Cortex of kidney (tissue), 1 donor: Measurements from ENCODE around the gene ATP6V1C2.

Experiments used
- DNase-seq: peaks from one replicate; lab custom pipeline; 2025; lab: John Stamatoyannopoulos, UW

ATP6V1C2 gene

DNA sequence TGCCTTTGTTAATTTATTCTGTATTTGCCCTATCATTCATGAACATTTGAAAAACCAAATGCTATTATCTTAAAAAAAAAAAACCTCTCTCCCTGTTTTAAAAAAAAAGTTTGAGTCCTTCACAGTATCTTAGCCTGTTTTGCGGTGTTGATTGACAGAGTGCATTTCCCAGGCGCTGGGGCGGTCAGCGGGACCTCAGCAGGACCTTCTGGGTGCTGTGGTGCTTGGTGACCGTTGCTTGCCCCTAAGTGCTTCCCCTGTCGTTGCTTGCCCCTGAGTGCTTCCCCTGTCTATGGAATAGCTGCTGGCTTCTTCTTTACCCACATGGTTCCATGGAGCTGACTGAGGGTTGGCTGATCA lies 12.1 kb downstream of the ATP6V1C2 start:
- no peak for DNase-seq

DNA sequence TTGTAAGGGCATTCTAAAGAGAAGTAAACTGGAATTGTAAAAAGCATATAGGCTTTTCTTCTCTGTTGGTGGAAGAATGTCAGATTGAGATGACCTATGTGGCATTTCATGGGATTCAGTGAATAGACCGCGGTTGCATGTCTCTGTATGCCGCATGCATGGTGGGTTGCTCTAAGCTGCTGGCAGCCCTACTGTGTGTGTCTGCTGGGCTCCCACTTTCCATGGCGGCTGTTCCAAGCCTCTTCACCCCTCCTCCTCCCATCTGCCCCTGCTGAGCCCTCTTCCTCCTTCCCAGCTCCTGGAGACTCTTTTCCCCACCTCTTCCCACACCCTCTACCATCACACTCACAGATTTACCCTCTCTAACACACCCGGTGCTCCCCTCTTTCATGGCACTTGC lies 12.6 kb downstream of the ATP6V1C2 start:
- DNase-seq: no peak

DNA sequence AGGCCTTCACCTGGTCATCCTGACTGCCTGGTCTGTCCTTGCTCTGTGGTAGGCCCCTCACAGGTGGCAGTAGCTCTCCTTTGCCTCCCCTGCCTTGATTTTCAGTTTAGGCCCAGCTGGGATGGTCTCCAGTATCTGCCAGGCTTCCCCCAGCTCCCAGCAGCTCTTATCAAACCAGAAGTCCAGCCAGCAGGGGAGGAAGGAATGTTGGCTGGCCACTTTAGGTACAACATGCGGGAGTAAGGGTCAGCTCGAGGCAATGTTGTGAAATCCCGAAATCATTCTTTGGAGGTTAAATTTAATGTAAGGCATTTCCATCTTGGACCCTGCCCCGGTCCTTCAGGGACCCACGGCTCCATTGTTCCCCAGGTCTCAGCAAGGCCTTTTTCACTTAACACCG lies 16.8 kb downstream of the ATP6V1C2 start:
- DNase-seq: no peak

DNA sequence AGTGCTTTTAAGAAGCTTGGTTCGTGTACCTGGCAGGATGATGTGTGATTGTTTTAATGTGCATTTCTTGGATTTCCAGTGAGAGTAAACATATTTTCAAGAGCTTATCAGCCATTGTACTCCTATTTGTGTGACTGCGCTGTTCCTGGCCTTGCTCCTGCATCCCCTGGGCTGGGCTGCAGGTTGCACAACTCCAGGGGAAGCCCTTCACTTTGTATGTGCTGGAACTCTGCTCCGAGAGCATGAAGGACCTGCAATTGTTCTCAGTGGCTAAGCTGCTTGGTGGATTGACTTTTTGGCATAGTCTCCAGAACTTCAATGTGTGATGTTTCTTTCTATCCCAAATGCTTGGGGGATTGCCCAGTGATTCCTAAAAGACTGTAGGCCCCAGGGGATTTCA lies 18.8 kb downstream of the ATP6V1C2 start:
- DNase-seq: no peak

DNA sequence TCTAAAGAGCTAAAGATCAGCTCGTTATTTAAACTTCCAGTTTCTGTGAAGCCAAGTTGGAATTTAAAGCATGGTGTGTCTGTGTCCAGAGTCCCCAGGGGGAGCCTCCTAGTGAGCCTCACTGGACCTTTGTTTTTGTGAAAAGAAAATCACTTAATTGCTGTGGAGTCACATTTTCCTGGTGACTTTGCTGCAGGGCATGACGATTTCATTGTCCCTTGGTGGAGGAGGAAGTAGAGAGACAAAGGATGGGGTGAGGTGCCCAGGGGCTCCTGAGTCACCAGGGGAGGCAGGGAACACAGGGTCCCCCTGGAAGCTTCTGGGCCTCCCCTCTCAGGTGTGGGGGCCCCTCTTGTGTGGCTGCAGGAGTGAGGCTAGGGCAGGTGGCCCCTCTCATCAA lies 19.7 kb downstream of the ATP6V1C2 start:
- no peak for DNase-seq

DNA sequence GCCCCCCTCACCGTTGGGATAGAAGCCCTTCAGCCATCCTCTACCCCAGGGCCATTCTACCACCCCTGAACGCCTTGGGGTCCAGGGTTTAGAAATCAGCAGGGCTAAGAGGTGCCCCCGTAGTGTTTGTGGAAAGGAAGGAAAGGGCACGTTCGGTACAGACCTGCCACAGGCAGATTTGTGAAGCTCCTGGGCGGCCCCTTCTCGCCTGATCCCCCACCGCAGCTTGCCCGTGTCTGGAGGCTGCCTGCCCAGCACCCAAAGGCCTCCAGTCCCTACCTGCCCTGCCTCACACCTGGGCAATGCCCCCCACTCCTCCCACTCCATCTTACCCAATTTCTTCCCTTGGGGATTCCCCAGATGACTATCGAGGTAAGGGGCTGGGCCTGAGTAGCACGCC lies 21.2 kb downstream of the ATP6V1C2 start:
- no peak for DNase-seq

DNA sequence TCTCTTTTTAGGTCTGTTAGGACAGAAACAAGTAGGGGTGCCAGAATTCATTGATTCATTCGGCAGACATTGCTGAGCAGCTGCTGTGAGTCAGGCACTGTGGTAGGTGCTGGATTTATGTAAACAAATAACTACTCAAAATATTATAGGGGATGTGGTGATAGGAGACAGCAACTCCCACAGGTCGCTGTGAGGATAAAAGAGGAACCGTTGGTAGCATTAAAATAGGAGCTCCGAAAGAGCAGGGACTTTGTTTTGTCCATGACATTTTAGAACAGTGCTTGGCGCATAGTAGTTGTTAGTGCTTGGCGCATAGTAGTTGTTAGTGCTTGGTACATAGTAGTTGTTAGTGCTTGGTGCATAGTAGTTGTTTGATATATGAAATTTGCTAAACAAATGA lies 29.2 kb downstream of the ATP6V1C2 start:
- DNase-seq: no peak

DNA sequence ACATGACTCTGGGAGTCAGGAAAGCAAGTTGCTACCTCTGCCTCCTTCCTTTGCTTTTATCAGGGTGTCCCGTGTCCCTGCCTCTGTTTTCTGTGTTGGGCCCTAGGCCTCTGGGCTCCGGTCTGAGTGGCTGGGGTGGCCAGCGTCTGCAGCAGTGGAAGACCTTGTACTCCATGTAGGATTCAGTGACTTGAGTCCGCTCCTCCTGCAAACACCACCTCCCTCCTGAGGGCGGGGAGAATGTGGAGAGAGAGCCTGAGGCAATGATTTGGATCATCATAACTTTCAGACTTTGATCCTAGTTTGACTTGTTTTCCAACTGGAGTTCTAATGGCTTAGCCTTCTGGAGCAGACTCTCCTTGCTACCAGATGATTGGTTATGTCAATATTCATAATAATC lies 30.8 kb downstream of the ATP6V1C2 start:
- DNase-seq: no peak

DNA sequence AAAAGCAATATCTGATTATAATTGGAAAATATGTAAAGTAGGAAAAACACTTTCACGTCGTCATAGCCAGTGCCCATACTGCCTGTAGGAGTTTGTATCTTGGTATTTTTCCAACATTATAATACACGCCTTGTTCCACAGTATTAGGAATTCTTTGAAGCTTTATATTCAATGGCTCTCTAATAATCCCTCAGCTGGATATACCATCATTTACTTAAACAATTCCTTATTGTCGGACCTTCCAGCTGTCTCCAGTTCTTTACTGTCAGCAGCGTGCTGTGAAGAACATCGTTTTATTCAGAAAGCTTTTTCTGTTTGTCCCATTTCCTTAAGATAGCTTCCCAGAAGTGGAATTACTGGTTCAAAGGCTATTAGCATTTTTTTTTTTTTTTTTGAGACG lies 31.7 kb downstream of the ATP6V1C2 start:
- DNase-seq: no peak

DNA sequence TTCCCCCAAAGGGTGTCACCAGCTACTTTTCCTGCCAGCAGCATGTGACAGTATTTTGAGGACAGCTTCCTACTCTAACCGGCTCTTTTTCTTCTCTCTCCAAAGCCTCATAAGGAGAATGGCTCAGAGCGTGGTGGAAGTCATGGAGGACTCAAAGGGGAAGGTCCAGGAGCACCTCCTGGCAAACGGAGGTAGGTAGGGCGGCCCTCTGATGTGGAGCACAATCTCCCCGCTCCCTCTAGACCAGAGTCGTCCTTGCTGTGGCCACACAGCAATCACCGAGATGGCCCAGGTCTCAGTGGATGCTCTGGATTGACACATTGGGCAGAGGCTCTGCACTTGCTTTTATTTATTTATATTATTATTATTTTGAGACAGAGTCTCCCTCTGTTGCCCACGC lies 32.4 kb downstream of the ATP6V1C2 start:
- DNase-seq: no peak

DNA sequence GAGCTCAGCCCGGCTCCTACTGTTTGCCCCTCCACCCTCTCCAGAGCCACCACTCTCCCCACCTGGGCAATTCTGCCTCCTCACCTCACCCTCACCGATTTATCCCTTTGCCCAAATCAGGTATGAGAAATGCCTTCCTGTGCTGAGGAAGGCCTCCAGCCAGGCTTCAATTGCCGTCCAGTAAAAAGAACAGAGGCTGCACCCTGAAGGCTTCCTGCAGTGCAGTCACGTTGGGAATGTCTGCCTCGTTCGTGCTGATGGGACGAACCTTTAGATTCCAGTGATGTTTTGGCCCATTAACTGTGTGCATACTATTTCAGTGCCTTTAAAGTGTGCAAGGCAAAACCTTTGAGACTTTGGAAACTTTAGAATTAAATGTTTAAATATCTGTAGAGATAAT lies 34.2 kb downstream of the ATP6V1C2 start:
- no peak for DNase-seq

DNA sequence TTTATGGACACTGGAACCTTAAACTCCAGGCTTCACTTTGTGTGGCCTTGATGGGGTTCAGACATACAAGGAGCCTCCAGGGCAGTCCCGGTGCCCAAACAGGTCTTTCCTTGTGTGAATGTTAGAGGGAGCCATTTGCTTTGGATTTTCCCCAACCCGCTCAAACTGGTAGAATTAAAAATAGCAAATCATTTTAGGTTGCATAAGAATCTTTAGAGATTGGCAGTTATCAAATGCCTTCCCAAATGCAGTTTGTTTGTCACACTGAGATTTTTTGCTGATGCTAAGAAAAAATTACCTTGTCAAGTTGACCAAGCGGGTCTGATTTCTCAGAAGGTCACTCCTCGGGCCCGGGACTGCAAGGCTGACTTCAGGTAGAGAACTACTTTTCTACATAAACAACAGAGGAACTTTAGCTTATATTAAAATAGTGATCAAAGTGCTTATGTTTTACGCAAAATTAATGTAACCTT lies 36.4 kb downstream of the ATP6V1C2 start:
- no peak for DNase-seq

DNA sequence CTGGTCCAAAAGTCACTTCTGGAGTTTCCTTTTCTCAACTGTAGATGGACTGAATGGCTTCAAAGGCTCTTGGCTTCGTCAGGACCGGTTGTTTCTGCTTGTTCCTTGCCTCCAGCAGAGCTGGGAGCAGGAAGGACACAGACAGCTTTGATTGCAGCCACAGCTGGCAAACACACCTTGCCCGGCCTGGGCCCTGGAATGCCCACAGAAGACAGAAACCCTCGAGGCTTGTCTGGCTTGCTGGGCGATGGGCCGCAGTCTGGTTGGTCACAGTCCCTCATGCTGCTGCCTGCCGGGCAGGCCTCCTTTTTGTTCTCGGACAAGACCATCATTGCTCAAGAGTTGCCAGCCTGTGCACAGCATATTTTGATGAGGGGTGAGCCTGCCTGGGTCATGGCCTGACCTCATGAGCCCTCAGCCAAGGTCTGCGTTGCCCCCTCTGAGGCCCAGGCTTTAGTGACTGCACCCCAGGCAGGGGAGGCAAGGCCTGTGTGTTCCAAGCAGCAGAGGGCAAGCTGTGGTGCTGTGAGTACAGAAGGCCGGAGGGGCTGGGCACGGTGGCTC lies 37.8 kb downstream of the ATP6V1C2 start:
- DNase-seq: no peak

DNA sequence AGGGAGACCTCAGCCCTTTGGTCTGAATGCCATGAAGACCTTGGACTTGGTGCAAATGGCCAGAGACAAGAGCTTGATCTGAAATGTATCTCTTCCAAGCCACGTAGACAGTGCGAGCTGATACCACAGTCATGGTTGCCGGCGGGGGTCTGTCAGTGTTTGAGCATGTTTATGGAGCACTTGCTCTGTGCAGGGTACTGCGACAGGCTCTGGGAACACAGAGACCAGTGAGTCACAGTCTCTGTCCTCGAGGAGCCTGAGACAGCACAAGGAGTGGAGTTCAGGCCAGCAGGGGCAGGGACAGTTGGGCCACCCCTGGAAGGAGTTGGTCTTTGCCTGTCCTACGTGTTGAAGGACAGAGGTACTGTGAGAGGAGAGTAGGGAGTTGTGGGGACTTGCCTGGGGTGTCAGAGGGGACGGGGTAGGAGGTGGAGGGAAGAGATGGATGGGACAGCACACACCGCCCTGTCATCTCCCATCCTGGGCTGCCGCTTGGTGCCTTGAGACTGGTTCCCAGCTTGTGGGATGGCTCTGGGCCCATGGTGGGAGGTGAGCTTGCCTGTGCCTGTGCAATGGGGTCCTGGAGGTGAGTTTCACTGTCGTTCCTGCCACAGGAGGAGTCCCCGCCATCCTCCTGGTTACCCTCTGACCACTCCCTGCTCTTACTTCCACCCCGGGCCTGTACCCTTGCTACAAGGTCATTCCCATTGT lies 39.5 kb downstream of the ATP6V1C2 start:
- no peak for DNase-seq

DNA sequence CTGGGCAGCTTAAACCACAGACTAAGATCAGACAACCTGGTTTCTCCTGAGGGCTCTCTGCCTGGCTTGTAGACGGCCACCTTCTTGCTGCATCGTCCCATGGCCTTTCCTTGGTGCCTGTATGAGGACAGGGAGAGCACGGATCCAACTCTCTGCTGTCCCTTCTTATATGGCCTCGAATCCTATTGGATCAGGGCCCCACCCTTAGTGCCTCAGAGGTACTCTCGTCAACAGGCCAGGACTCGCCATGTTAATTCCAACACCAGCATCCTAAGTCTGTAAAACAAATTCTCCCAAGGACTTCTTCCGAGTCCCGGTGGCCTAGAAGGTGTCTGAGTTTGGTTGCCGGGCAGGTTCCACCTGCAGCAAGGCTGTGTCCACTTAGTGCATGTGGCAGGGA lies 40.2 kb downstream of the ATP6V1C2 start:
- no peak for DNase-seq

DNA sequence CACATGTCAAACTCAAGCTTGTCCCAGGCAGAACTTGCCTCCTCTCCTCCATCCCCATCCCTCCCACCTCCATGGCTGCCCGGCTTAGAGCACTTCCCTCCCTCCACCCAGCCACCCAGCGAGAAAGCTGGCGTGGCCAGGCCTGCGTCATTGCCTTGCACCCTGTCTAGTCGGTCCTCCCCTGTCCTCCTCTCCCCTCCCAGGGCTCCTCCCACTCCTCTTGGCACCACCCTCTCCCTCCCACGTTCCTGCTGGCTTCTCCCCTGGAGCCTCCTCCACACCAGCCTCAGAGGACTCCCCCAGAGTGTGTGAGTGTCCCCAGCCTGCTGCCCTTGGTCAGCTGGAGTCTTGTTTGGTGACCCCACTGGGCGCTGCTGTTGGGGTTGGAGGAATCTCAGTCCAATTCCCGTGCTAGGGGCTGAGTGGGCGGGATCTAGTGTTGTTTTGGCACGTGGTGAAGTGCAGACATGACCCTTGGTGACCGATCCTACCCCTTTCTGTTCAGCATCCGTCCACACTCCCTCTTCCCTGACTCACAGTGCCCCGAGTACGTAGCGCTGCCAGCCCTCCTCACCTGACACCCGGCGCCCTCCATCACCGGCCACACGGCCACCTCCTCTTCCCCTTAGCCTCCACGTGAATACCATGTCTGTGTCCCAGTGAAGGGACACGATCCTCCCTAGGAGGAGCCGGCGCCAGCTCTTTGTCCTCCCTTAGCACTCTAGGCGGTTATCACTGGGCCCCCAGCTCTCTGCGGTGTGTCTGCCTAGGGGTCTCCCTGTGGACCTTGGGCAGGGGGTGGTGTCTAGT lies 41.4 kb downstream of the ATP6V1C2 start:
- DNase-seq: no peak

DNA sequence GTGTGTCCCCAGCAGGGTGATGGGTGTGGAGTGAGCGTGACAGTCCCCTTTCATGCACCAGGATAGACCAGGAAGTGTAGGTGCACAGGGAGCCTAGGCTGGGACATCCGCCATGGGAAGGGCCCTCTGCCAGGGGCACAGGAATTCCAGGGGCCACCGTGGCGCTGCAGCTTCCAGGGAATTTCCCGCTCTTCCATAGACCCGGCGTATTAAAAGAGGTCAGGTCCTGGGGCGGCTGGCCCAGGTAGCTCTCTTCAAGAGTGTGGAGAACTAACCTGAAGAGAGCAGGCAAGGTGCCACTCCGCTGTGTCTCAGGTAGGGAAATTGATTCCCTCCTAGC lies 42.0 kb downstream of the ATP6V1C2 start:
- no peak for DNase-seq

DNA sequence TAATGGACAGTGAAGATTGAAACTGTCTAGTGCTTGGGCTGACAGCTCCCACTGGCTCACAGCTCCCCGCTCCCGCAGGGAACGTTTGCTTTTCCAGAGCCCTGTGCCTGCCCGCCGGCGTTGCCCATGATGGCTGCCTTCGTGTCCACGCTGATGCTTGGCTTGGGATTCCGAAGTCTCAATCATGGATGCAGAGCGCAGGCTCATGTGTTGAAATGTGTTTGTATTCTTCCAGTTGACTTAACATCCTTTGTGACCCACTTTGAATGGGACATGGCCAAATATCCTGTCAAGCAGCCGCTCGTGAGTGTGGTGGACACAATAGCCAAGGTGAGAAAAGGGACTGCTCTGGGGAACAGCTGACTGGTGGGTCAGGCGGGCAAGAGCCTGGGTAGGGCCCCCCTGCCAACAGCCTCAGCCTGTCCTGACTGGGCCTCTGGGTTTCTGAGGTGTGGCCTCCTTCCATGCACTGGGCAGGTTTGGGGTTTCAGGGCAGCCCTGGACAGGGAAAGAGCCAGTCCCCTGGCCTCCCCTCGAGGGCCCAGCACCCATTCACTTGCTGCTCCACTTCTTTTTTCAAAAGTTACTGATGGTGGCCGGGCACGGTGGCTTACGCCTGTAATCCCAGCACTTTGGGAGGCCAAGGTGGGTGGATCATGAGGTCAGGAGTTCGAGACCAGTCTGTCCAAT lies 42.8 kb downstream of the ATP6V1C2 start:
- DNase-seq: no peak

DNA sequence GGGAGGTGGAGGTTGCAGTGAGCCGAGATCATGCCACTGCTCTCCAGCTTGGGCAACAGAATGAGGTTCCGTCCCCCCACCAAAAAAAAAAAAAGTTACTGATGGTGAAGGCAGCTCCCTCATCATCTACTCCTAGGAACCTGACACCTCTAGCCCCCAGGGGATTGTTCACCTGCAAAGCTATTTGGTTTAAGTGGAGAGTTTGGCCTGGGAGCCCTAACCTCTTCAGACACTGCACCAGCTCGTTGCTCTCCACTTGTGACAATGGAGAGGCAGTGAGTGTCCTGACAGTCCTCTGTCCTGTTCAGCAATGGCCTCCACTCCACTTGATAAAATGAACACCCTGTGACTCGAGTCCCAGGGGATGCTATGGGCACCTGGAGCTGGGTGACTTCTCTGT lies 43.5 kb downstream of the ATP6V1C2 start:
- DNase-seq: no peak

DNA sequence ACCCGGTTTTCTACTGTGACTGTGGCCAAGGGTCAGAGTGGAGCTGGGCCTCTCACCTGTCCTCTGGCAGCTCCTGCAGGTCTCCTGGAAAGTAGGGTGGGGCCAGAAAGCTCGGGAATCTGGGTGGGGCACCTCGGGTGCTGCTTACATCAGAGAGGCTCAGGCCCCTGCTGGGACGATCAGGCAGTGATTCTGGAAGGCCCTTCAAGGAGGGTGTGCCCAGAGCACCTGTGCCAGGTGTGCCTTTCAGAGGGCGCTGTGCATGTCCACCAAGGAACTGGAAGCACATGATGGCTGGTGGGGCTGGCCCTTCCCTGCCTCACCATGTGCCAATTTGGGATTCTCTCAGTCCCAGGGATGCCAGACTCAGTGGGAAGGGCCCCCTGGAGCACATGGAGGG lies 44.0 kb downstream of the ATP6V1C2 start:
- DNase-seq: no peak

DNA sequence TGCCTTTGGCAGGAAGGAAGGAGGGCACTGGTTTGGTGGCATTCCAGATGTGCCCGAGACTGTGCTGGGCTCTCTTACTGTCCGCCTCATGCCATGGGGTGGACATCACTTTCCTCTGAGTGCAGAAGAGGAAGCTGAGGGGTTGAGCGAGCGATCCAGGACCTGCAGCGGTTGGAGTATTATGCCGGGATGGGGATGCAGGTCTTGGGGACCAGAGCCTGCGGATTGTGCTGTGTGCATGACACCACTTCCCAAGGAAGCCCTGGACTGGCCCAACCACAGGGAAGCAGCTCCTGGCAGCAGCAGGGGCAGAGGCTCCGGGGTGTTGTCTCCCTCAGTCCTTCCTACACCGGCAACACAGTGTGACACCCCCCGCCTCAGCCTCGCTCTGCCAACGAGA lies 44.5 kb downstream of the ATP6V1C2 start:
- no peak for DNase-seq

DNA sequence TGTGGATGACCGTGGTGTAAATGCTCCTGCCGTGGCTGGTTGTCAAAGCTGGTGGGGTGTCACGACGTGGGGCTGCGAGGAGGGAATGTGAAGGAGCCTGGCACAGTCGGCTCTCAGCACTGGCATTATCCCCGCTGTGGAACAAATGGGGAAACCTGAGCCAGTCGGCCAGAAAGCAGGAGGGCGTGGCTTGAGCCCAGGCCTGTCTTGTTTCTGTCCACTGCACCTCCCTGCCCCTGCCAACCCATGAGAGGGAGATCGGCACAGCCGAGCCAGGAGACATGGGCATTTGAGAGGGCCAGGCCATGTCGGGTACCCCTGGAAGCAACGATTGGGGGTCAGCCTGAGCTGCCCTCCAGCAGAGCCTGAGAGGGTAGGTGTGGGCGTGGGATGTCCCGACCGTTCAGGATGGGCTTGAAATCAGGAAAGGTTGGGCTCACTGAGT lies 46.7 kb downstream of the ATP6V1C2 start:
- no peak for DNase-seq
